SK-N-SH (cell line): ENCODE data around the gene C11orf68. TPM values are rescaled to one million over a fixed set of nuclear protein-coding genes. Genes with fewer than 3 reads are reported as not detected.

ENCODE experiments used
- EZH2phosphoT487 ChIP-seq: fragments of 200-600 bp; sonication (generic); IDR thresholded peaks from 2 replicates; pipeline ENCODE4 v1.6.1; 2017; ENCODE audit warnings: low read depth, mixed run types, mild to moderate bottlenecking, antibody characterized with exemption, moderate library complexity, borderline replicate concordance
- FOSL2 ChIP-seq: IDR thresholded peaks from 2 replicates; pipeline ENCODE4 v1.4.0; 2012; ENCODE audit warnings: low read depth, mild to moderate bottlenecking, moderate library complexity, borderline replicate concordance
- FOXJ3 ChIP-seq: sonication (generic); formaldehyde crosslinking; IDR thresholded peaks from 2 replicates; pipeline ENCODE4 v1.5.1; 2020; ENCODE audit warnings: mild to moderate bottlenecking, missing genetic modification reagents
- FOXM1 ChIP-seq: IDR thresholded peaks from 2 replicates; pipeline ENCODE4 v1.4.0; 2012; ENCODE audit warnings: low read depth, mild to moderate bottlenecking
- GATA2 ChIP-seq: sonication (generic); formaldehyde crosslinking; IDR thresholded peaks from 2 replicates; pipeline ENCODE4 v1.5.0; 2020; ENCODE audit warnings: mild to moderate bottlenecking, missing genetic modification reagents
- IRF3 ChIP-seq: fragments of 150-350 bp; IDR thresholded peaks from 2 replicates; pipeline ENCODE4 v1.6.1; 2016; ENCODE audit warnings: mild to moderate bottlenecking, low read depth, low read length
- MXI1 ChIP-seq: IDR thresholded peaks from 2 replicates; pipeline ENCODE4 v1.6.1; 2012; ENCODE audit warnings: mild to moderate bottlenecking, low read depth, low read length, improper control_type of control experiment
- RCOR1 ChIP-seq: fragments of 150-350 bp; IDR thresholded peaks from 2 replicates; pipeline ENCODE4 v1.6.1; 2017; ENCODE audit warnings: antibody characterized with exemption, low read length
- REST ChIP-seq: IDR thresholded peaks from 2 replicates; pipeline ENCODE4 v1.6.1; 2012; ENCODE audit warnings: mild to moderate bottlenecking, low read depth, low read length, moderate library complexity
- RXRA ChIP-seq: IDR thresholded peaks from 2 replicates; pipeline ENCODE4 v1.4.0; 2012; ENCODE audit warnings: low read depth, mild to moderate bottlenecking, borderline replicate concordance
- SMC3 ChIP-seq: IDR thresholded peaks from 2 replicates; pipeline ENCODE4 v1.6.1; 2012; ENCODE audit warnings: low read depth, low read length, improper control_type of control experiment
- TAF1 ChIP-seq: IDR thresholded peaks from 2 replicates; pipeline ENCODE4 v1.6.1; 2012; ENCODE audit warnings: low read depth, mild to moderate bottlenecking, low read length, moderate library complexity, borderline replicate concordance
- TCF12 ChIP-seq: IDR thresholded peaks from 2 replicates; pipeline ENCODE4 v1.4.0; 2012
- TEAD4 ChIP-seq: IDR thresholded peaks from 2 replicates; pipeline ENCODE4 v1.4.0; 2012; ENCODE audit warnings: mild to moderate bottlenecking, borderline replicate concordance; ENCODE audit not compliant: insufficient read depth
- USF2 ChIP-seq: fragments of 150-350 bp; IDR thresholded peaks from 2 replicates; pipeline ENCODE4 v1.6.1; 2017; ENCODE audit warnings: antibody characterized with exemption, low read length, low read depth, borderline replicate concordance
- polyA plus RNA-seq, 3 experiments: library from polyadenylated mRNA; depleted of rRNA; stranded (reverse); fragments of >200 nt; gene quantifications; 2 replicates each; pipeline ENCODE4 v1.2.3, GENCODE V29; 2012
- TF ChIP-seq, protein P1 (sequence below): IDR thresholded peaks from 2 replicates; pipeline ENCODE4 v1.4.0; 2012; ENCODE audit warnings: low read depth

The C11orf68 gene
- polyA plus RNA-seq, 1 of the 3 experiments (the other 2 are of a cell fraction), result 65.3 TPM

DNA sequence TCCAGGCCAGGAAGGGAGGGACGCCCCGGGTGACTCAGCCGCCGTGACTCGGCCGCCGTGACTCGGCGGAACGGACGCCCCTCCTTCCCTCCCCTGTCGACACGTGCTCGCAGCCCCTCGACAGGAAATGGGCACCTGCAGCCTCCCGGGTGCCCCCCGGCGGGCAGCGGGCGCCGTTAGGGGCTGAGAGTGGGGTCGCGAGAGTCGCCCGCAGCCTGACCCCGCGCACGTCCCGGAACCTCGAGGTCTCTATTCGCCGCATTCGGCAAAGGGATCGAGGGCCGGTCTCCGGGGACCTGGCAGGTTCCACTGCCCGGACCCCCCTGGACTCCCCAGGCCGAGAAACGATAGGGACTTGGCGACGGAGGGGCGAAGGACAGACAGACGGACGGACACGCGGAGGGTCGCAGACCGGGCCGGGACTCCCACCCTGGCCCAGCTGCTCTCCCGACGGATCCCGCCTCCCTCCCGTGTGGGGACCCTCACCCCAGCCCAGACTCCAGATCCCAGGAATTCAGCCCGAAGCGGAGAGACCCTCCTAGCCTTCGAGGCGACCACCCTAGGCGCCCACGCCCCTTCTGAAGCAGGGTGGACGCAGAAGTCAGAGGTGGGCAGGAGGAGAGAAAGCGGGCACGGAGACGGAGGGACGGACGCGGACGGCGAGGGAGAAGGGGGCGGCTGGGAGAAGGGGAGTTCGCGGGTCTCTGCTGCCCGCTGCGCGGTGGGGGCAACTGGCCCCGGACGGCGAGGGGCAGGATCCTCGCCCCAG lies 19.3 kb downstream of the C11orf68 start (continued):
- TF ChIP-seq SMC3 (no peak), FOXJ3 (CRISPR knock-in tag) (no peak), RCOR1 (no peak), MXI1 (no peak), USF2 (no peak), EZH2phosphoT487 (no peak), TAF1 (no peak), FOSL2 (peak; percentile 82), FOXM1 (peak; percentile 57), REST (peak; percentile 28; the same call in 1 of the 2 replicates), TEAD4 (0 out of 2 replicates have a peak, but pooled peaks have one; percentile 40), IRF3 (no peak), GATA2 (CRISPR knock-in tag) (no peak), TCF12 (no peak), RXRA (peak; percentile 60; the same call in 1 of the 2 replicates)
- TF ChIP-seq, protein P1, sequence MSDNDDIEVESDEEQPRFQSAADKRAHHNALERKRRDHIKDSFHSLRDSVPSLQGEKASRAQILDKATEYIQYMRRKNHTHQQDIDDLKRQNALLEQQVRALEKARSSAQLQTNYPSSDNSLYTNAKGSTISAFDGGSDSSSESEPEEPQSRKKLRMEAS, result peak; percentile 97
- TF ChIP-seq, all 33 proteins: peak for 14
